Bronchial epithelial cell (primary cell): Measurements from ENCODE around the gene ELP1. TPM values are rescaled to one million over a fixed set of nuclear protein-coding genes. Genes with fewer than 3 reads are reported as not detected.

ENCODE experiments used
- DNase-seq: peaks from one replicate; pipeline ENCODE4 v3.0.0-alpha.2; 2010; ENCODE audit warnings: low read depth
- FAIRE-seq: peaks from 2 replicates; lab custom pipeline; 2011; peaks lifted over from hg19 to GRCh38; lab: Jason Lieb, UNC
- H3K27me3 ChIP-seq: 2 replicates; pipeline ENCODE4 v1.5.1; 2011; ENCODE audit warnings: low read length; ENCODE audit not compliant: control insufficient read depth, insufficient read depth
- H3K36me3 ChIP-seq: 2 replicates; pipeline ENCODE4 v1.5.1; 2011; ENCODE audit warnings: low read length; ENCODE audit not compliant: control insufficient read depth, insufficient read depth
- H3K4me3 ChIP-seq: 2 replicates; pipeline ENCODE4 v1.5.1; 2011; ENCODE audit warnings: mild to moderate bottlenecking, low read depth, low read length, control low read depth
- CTCF ChIP-seq: IDR thresholded peaks from 2 replicates; pipeline ENCODE4 v1.5.1; 2011; ENCODE audit warnings: mild to moderate bottlenecking, moderate library complexity, low read length, control low read depth, inconsistent platforms; ENCODE audit not compliant: insufficient read depth, severe bottlenecking
- total RNA-seq: library from RNA; depleted of rRNA; stranded (reverse); fragments of >200 nt; gene quantifications from 2 replicates; pipeline ENCODE4 v1.2.1, GENCODE V29; 2014

ELP1 gene
- total RNA-seq, 1 donor from 2014 or later, result 37.9 TPM

DNA sequence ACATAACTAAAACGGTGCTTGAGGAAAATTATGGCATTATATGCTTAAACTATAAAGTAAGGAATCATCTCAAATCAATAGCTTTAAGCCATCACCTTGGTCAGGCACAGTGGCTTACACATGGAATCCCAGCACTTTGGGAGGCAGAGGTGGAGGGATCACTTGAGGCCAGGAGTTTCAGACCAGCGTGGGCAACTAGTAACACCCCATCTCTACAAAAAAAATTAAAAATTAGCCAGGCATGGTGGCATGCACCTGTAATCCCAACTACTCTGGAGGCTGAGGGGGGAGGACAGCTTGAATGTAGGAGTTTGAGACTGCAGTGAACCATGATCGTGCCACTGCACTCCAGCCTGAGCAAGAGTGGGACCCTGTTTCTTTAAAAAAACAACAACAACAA, 49.2 kb downstream of the ELP1 start:
- DNase-seq (no peak), FAIRE-seq (no peak)
- TF ChIP-seq CTCF, result no peak
- Histone ChIP-seq H3K4me3 (no peak overlapping the region), H3K36me3 (peaks cover 7% of the 10 kb centered on the region), H3K27me3 (no peaks in the 10 kb centered on the region)

GRCh38 chr9:108883085-108883484, 50.8 kb downstream of the ELP1 start:
- TF ChIP-seq CTCF, result no peak
- FAIRE-seq (no peak), DNase-seq (no peak)
- Histone ChIP-seq H3K4me3 (no peak overlapping the region), H3K27me3 (no peaks in the 10 kb centered on the region), H3K36me3 (peaks cover 14% of the 10 kb centered on the region)

- FAIRE-seq (no peak), DNase-seq (no peak)
- no peak for TF ChIP-seq CTCF
- no peak overlapping the region for H3K4me3 ChIP-seq
- peaks cover 16% of the 10 kb centered on the region for H3K36me3 ChIP-seq
- no peaks in the 10 kb centered on the region for H3K27me3 ChIP-seq
These were observed 51.7 kb downstream of the ELP1 start for GRCh38 chr9:108882052-108882888.

GRCh38 chr9:108880738-108881316, 53.1 kb downstream of the ELP1 start:
- no peak overlapping the region for H3K4me3 ChIP-seq
- H3K36me3 ChIP-seq, result peaks cover 17% of the 10 kb centered on the region
- FAIRE-seq, result no peak
- no peaks in the 10 kb centered on the region for H3K27me3 ChIP-seq
- DNase-seq, result no peak
- TF ChIP-seq CTCF, result no peak

DNA sequence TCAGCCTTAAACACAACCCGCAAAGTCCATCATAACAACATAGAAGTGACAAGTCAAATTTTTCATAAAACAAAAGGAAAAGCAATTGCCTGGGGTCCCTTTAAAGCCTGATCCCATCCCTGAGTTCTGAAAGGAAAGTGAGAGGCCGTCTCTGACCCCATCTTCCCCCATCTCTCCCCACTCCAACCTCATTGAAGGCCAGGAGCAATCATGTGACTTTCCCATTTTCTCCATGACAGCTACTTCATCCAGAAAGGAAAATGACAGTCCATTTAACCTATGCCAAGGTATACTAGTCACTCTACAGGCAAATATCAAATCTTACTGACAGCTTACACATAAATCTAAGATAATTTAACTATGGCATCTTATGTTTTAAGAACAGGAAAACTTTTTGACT, 56.4 kb downstream of the ELP1 start:
- DNase-seq (no peak), FAIRE-seq (no peak)
- H3K4me3 ChIP-seq, result no peak overlapping the region
- no peak for TF ChIP-seq CTCF
- H3K27me3 ChIP-seq, result no peaks in the 10 kb centered on the region
- peaks cover 19% of the 10 kb centered on the region for H3K36me3 ChIP-seq
